DND-41 (cell line): ENCODE measurements around the gene LRP5.

Source experiments
- EZH2 ChIP-seq: IDR thresholded peaks from 3 replicates; pipeline ENCODE4 v1.6.1; 2012; ENCODE audit warnings: borderline replicate concordance, low read depth, mild to moderate bottlenecking, moderate library complexity, low read length, inconsistent platforms; ENCODE audit not compliant: severe bottlenecking
- TF ChIP-seq, protein P1 (sequence below): IDR thresholded peaks from 2 replicates; pipeline ENCODE4 v1.5.1; 2012; ENCODE audit warnings: borderline replicate concordance, low read length, moderate library complexity, mild to moderate bottlenecking; ENCODE audit not compliant: poor library complexity, severe bottlenecking; ENCODE audit errors: extremely low read depth

DNA sequence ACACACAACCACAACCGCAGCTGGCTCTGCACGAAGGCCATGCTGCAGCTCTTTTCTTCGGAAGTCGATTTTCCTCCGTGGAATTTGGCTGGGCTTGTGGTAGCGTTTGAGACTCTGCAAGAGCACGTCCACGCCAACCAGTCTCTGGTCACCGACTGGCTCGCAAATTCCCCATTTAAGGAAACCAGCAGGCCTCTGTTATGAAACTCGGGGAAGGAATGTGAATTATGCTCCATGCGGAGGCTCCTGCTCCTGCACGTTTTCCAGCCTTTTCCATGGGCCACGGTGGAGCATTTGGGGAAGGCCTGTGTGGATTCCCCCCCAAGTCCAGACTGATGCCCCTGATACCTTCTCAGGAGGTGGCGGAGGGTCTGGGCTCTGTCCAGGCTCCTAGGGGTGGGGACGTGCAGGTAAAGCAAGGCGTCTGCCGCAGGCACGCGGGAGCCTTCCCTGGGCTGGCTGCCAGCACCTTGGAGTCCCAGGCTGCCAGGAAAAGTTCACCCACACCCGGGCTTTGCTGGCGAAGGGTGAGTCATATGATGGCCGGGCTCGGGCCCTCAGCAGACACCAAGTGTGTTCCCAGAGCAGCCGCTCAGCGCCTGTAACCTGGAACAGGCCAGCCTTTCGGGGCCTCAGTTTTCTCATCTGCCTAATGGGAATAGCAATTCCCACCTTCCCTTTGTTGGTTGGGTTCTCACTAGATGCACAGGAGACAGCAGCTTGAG, 41.9 kb downstream of the LRP5 start:
- TF ChIP-seq EZH2 = no peak
- TF ChIP-seq, protein P1, sequence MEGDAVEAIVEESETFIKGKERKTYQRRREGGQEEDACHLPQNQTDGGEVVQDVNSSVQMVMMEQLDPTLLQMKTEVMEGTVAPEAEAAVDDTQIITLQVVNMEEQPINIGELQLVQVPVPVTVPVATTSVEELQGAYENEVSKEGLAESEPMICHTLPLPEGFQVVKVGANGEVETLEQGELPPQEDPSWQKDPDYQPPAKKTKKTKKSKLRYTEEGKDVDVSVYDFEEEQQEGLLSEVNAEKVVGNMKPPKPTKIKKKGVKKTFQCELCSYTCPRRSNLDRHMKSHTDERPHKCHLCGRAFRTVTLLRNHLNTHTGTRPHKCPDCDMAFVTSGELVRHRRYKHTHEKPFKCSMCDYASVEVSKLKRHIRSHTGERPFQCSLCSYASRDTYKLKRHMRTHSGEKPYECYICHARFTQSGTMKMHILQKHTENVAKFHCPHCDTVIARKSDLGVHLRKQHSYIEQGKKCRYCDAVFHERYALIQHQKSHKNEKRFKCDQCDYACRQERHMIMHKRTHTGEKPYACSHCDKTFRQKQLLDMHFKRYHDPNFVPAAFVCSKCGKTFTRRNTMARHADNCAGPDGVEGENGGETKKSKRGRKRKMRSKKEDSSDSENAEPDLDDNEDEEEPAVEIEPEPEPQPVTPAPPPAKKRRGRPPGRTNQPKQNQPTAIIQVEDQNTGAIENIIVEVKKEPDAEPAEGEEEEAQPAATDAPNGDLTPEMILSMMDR = no peak
